ENCODE data around the gene THRSP.

GRCh38 chr11:78097666-78098385 lies 34.2 kb downstream of the THRSP start:
- TF ChIP-seq CTCF (IDR thresholded peaks at IDR 0.05) (no peak), POLR2A (IDR thresholded peaks at IDR 0.05) (no peak)
